GM19324 (cell line): ENCODE results near the gene SIL1.

Source experiments
- ATAC-seq: cut with Tn5 transposase; IDR thresholded peaks from one replicate; pipeline ENCODE4 v1.9.1; 2021; ENCODE audit warnings: mild to moderate bottlenecking, moderate library complexity; ENCODE audit not compliant: unreplicated experiment, low FRiP score

SIL1 gene

GRCh38 chr5:139147483-139148087, 50.6 kb downstream of the SIL1 start:
- no peak for ATAC-seq

GRCh38 chr5:139146809-139147482, 51.2 kb downstream of the SIL1 start:
- no peak for ATAC-seq

GRCh38 chr5:139141446-139142204, 56.5 kb downstream of the SIL1 start:
- no peak for ATAC-seq

DNA sequence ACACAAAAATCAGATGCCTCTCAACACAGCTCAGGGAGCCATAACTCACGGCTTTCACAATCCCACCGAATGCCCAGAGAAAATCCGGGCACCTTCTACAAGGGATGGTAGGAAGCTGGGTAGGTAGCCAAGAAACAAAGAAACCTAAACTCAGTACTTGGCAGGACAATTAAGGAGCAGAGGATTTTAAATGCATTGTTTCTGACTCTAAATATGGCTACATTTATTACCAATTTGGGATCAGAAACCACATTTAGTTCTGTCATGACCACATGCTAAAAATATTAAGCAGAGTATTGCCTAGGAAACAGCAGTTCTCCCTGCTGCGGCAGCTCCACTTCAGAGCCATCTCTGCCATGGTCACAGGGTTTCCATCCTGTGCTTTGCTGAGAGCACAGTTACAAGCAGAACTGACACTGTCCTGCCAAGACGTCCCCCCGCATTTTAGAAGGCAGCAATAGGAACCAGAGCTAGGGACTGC, 57.5 kb downstream of the SIL1 start:
- no peak for ATAC-seq

DNA sequence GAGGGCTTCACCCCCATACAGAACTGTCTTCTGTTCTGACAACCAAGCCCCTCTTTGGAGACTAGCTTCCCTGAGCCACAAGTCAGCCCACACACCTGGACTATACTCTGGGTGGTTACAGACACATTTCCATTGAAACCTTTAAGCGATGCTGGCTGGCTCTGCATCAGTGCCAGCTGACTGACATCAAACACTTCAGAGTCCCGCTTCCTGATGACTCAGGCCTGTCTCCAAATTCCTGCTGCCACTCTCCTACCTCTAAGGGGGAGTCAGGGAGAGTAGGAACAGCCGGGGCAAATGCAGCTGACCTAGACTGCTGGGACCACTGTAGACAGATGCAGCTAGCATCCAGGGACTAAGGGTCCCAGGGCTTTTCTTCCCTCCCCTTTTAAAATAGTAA, 59.4 kb downstream of the SIL1 start:
- ATAC-seq: no peak

DNA sequence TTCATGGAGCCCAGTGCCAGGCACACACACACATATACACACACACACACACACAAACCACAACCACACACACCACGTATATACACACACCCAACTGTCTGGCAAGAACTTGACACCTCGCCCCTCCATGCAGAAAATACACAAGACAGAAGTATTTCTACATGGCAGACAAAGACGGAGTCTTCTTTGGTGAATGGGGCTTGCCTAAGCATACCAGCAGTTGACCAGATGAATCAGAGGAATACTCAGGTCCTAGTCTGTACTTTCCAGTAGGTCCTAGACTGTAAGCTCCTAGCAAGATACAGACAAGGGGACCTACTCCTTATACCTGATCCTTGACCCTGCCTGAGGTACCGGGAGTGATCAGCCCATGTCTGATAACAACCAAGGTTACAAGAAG, 60.1 kb downstream of the SIL1 start:
- no peak for ATAC-seq

DNA sequence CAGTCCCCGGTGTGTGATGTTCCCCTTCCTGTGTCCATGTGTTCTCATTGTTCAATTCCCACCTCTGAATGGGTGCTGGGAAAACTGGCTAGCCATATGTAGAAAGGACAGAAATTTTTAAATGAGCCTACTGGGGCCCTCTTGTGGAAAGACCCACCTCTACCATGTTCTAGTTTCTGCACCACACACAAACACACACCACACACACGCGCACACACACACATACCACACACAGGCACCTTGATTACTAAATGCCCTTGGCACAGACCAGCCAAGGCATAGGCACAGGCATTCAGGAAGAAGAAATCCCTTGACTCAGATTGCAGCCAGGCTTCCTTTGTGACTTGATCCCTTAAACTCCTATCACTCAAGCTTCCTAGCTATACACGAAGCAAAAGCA, 60.5 kb downstream of the SIL1 start:
- no peak for ATAC-seq

GRCh38 chr5:139134906-139135305, 63.3 kb downstream of the SIL1 start:
- ATAC-seq: no peak

DNA sequence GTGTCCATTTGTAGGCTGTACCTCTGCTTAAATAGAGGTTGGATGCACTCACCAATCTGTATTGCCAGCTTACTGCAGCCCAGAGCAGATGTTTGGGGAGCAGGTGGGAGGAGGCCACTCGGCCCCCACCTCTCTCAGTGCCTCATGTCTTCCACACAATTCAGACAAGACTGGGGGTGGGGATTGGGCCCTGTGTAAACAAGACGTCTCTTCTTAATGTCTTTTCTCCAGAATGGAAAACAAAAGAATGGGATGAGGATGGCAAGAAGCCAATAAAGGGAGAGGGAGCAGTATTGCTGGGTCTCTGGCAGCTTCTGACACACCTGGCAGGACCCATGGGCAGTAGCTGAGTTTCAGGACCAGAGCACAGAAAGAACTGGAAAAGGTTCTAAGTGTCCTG, 64.9 kb downstream of the SIL1 start:
- ATAC-seq: no peak

- ATAC-seq: no peak
Measured at GRCh38 chr5:139132515-139132914, 65.7 kb downstream of the SIL1 start.

DNA sequence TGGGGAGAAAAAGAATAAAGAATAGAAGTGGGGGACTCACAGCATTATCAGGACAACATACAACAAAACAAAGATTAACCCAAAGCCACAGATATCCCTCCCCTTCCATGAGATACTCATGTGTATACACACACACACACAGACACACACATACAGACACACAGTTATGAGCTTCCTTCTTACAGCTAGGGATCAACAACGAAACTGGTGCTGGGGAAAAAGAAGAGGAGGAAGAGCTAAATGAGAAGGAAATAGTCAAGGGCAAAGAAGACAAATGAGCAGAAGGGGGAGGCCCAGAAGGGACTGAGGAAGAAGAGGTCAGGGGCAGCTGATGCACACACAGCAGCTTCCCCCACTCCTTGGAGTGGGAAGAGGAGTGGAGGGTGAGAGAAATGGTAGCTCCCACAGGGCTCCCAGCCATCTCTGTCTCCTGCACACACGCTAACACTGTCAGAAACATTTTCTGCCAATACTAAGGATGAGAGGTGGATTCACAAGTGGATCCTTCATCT, 66.2 kb downstream of the SIL1 start:
- no peak for ATAC-seq

GRCh38 chr5:139131465-139131864, 66.7 kb downstream of the SIL1 start:
- ATAC-seq: no peak

DNA sequence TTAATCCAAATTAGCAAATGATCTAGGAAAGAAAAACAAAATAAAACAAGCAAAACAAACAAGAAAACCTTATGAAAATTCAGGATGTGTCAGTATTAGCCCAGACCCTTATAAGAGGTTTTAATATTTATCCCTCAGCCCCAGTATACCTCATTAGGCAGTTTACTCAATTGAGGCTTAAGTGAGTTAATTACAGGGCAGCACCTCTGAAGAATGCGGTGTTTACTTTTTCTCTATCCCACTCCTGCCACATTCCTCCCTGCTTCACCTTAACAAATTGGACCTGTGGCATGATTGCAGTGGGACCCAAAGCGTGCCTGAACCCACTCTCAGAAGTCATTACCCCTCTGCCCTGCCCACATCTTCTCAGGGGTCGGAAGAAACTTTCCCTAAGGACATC, 67.1 kb downstream of the SIL1 start:
- ATAC-seq: no peak

DNA sequence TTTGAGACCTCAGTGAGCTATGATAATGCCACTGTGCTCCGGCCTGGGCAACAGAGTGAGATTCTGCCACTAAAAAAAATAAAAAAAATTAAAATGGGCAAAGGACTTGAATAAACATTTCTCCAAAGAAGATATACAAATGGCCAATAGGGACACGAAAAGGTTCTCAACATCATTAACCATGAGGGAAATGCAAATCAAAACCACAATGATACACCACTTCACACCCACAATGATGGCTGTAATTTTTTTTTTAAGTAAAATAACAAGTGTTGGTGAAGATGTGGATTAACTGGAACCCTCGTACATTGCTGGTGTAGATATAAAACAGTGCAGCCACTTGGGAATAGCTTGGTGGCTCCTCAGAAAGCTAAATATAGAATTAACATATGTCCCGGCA, 68.0 kb downstream of the SIL1 start:
- ATAC-seq: no peak

- ATAC-seq: no peak
Measured at GRCh38 chr5:139126711-139127111, 71.5 kb downstream of the SIL1 start.

DNA sequence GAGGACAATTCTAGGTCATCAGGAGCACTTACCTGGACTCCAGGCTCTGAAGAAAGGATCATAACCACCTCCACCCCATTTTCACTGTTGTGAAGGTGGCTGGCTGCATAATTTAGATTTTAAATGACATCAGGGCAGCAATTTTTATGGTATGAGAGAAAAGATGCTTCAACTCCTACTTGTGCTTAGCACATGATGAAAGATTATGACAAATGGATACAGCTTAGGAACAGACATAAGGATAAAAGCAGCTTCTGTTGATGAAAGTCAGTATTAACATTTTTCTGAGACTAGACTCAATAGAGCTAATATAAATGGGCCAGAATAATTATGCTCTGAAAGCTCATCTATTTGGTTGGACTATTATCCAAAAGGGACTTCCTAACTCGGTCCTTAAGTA, 72.2 kb downstream of the SIL1 start:
- ATAC-seq: no peak

- no peak for ATAC-seq
Measured at GRCh38 chr5:139124774-139125520, 73.2 kb downstream of the SIL1 start.

GRCh38 chr5:139121120-139121519, 77.0 kb downstream of the SIL1 start:
- ATAC-seq: no peak

- ATAC-seq: no peak
Measured at GRCh38 chr5:139120521-139120920, 77.6 kb downstream of the SIL1 start.

DNA sequence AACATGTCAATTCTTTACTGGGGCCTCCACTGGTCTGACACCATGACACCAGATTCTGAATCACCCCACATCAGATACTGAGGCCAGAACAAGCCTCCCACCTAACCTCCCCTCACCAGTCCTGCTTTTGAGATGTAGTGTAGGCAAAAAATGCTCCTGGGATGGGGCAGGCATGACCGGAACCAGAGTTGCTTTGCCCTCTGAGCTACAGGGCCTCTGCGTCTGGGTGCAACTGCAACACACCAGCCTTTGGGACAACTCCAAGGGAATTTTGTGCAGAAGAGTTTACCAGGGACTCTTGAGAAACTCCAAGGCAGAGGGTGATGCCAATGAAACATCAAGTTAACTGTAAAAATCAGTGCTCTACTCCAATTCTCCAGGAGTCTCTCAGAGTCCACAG, 79.4 kb downstream of the SIL1 start:
- no peak for ATAC-seq
